Peyer's patch (tissue), 4 donors: ENCODE data around the gene KLHL2.
"Not testable (repeated sequence)": the region's sequence is repeated elsewhere in the genome, so short reads cannot be mapped to it uniquely, and the experiment has no call there.

Experiments
- CTCF ChIP-seq, 6 experiments: fragments of 450-650 bp in 4 of 6; fragments of 200-600 bp in 2 of 6; sonication (generic) in 1 of 6; IDR thresholded peaks; one replicate each; pipeline ENCODE4 v1.5.1; 2017 to 2019; ENCODE audit warnings: antibody characterized with exemption in 6 of 6, mild to moderate bottlenecking in 3 of 6, moderate library complexity in 1 of 6
- POLR2A ChIP-seq, 2 donors: fragments of 450-650 bp; IDR thresholded peaks; one replicate each; pipeline ENCODE4 v1.5.1; 2017; ENCODE audit warnings: antibody characterized with exemption in 2 of 2, mild to moderate bottlenecking in 2 of 2, moderate library complexity in 2 of 2

GRCh38 chr4:165244587-165245186 is 37.3 kb downstream of the KLHL2 start:
- TF ChIP-seq POLR2A, CTCF (IDR thresholded peaks at IDR 0.05): not testable (repeated sequence)
